Measurements from ENCODE around the gene PRKD2. TPM values are rescaled to one million over a fixed set of nuclear protein-coding genes. Genes with fewer than 3 reads are reported as not detected.
A peak's percentile ranks its signal among the peaks of the same experiment; 100 is the strongest.

The PRKD2 gene
- total RNA-seq, 1 donor: 9.0 TPM

DNA sequence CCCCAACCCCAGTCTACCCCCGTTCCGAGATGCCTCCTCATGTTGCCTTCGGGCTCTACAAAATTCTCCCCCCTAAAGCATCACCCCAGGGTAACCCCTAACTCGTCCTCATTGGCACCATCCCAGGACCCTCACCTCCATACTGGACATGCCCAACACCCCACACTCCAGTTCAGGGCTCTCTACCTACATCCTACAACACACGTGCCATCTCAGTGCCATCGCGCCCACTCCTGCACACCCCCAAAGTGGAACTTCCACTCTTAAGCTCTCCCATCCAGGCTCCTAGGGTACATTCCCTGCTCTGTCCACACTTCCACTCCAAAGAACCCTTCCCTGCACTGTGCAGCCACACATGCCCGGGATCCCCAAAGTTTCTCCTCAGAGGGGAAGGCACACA is 28.1 kb upstream of the PRKD2 start:
- Histone ChIP-seq H3K36me3 (ENCODE audit: insufficient read depth, low read length) (peaks cover 19% of the 10 kb centered on the region), H2AFZ (ENCODE audit: low read length) (no peak overlapping the region), H4K20me1 (ENCODE audit: insufficient read depth, low read length) (peaks cover 45% of the 10 kb centered on the region), H3K4me3 (ENCODE audit: insufficient read depth, low read length) (peak overlapping the region; percentile 92), H3K4me2 (ENCODE audit: insufficient read depth, low read length) (peak overlapping the region; percentile 87), H3K27ac (ENCODE audit: low read depth, low read length) (peak overlapping the region; percentile 47), H3K9me3 (ENCODE audit: low read depth, low read length) (no peaks in the 10 kb centered on the region), H3K4me1 (ENCODE audit: insufficient read depth, low read length) (peaks cover 15% of the 10 kb centered on the region), H3K79me2 (ENCODE audit: insufficient read depth, low read length) (peaks cover 68% of the 10 kb centered on the region), H3K27me3 (ENCODE audit: insufficient read depth, low read length) (no peaks in the 10 kb centered on the region)
- TF ChIP-seq, protein P1, sequence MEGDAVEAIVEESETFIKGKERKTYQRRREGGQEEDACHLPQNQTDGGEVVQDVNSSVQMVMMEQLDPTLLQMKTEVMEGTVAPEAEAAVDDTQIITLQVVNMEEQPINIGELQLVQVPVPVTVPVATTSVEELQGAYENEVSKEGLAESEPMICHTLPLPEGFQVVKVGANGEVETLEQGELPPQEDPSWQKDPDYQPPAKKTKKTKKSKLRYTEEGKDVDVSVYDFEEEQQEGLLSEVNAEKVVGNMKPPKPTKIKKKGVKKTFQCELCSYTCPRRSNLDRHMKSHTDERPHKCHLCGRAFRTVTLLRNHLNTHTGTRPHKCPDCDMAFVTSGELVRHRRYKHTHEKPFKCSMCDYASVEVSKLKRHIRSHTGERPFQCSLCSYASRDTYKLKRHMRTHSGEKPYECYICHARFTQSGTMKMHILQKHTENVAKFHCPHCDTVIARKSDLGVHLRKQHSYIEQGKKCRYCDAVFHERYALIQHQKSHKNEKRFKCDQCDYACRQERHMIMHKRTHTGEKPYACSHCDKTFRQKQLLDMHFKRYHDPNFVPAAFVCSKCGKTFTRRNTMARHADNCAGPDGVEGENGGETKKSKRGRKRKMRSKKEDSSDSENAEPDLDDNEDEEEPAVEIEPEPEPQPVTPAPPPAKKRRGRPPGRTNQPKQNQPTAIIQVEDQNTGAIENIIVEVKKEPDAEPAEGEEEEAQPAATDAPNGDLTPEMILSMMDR (IDR thresholded peaks at IDR 0.05; ENCODE audit: extremely low read depth, low read depth, low read length): no peak
- DNase-seq (ENCODE audit: insufficient read length, low spot score, missing footprints): peak; percentile 95

DNA sequence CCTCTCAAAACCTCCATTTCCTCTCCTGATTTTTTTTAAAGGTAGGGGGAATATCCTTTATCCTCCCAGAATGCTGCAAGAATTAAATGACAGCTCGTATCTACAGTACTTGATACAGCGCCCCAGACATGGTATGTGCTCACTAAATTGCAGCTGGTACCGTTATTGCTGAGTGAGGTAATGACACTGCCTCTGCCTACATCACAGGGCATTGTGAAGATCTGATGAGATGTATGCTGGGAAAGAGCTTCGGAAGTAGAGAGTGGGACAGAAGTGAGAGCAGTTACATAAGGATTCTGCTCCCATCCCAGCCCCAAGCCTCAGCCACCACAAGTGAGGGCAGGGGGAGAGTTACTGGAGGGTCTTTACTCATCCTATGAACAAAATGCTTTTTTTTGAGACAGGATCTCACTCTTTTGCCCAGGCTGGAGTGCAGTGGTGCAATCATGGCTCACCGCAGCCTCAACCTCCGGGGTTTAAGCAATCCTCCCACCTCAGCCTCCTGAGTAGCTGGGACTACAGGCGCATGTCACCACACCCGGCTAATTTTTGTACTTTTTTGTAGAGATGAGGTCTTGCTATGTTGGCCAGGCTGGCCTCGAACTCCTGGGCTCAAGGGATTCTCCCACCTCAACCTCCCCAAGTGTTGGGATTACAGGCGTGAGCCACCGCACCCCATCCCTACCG is 27.2 kb upstream of the PRKD2 start:
- Histone ChIP-seq H3K9me3 (ENCODE audit: low read depth, low read length) (no peaks in the 10 kb centered on the region), H3K27ac (ENCODE audit: low read depth, low read length) (no peak overlapping the region), H3K27me3 (ENCODE audit: insufficient read depth, low read length) (no peaks in the 10 kb centered on the region), H4K20me1 (ENCODE audit: insufficient read depth, low read length) (peaks cover 53% of the 10 kb centered on the region), H2AFZ (ENCODE audit: low read length) (no peak overlapping the region), H3K36me3 (ENCODE audit: insufficient read depth, low read length) (peaks cover 19% of the 10 kb centered on the region), H3K79me2 (ENCODE audit: insufficient read depth, low read length) (peaks cover 77% of the 10 kb centered on the region), H3K4me3 (ENCODE audit: insufficient read depth, low read length) (no peak overlapping the region), H3K4me1 (ENCODE audit: insufficient read depth, low read length) (peaks cover 15% of the 10 kb centered on the region), H3K4me2 (ENCODE audit: insufficient read depth, low read length) (peak overlapping the region; percentile 87)
- TF ChIP-seq, protein P1 (IDR thresholded peaks at IDR 0.05; ENCODE audit: extremely low read depth, low read depth, low read length): no peak
- peak; percentile 83 for DNase-seq (ENCODE audit: insufficient read length, low spot score, missing footprints)

DNA sequence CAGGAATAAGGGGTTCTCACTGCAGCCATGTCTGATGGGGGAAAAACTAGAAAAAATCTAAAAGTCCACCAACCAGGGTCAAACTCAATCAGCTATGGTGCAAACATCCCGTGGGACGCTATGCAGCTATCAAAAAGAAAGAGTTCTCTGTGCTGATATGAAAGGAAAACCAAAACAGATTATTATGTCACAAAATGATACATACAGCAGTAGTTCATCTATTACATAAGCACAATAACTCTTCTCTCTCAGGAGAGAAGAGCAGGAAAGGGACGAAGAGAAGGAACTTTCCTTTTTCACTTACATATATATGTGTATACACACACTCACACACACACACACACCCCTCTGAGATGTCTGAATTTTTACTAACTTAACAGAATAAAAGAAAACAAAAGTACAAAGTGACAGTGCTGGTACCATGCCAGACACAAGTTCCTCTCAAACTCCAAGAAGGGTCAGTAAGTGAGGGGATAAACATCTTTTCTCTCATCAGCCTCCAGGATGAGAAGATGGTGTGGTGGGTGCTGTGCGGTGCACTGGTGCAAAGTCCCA is 26.1 kb upstream of the PRKD2 start:
- H3K27me3 ChIP-seq (ENCODE audit: insufficient read depth, low read length): no peaks in the 10 kb centered on the region
- H3K4me2 ChIP-seq (ENCODE audit: insufficient read depth, low read length): no peak overlapping the region
- peaks cover 64% of the 10 kb centered on the region for H4K20me1 ChIP-seq (ENCODE audit: insufficient read depth, low read length)
- peak; percentile 61 for DNase-seq (ENCODE audit: insufficient read length, low spot score, missing footprints)
- H3K4me1 ChIP-seq (ENCODE audit: insufficient read depth, low read length): peaks cover 15% of the 10 kb centered on the region
- peaks cover 20% of the 10 kb centered on the region for H3K36me3 ChIP-seq (ENCODE audit: insufficient read depth, low read length)
- no peak overlapping the region for H3K4me3 ChIP-seq (ENCODE audit: insufficient read depth, low read length)
- H3K9me3 ChIP-seq (ENCODE audit: low read depth, low read length): no peaks in the 10 kb centered on the region
- peaks cover 88% of the 10 kb centered on the region for H3K79me2 ChIP-seq (ENCODE audit: insufficient read depth, low read length)
- TF ChIP-seq, protein P1 (IDR thresholded peaks at IDR 0.05; ENCODE audit: extremely low read depth, low read depth, low read length): no peak
- peak overlapping the region; percentile 17 for H3K27ac ChIP-seq (ENCODE audit: low read depth, low read length)
- H2AFZ ChIP-seq (ENCODE audit: low read length): no peak overlapping the region

DNA sequence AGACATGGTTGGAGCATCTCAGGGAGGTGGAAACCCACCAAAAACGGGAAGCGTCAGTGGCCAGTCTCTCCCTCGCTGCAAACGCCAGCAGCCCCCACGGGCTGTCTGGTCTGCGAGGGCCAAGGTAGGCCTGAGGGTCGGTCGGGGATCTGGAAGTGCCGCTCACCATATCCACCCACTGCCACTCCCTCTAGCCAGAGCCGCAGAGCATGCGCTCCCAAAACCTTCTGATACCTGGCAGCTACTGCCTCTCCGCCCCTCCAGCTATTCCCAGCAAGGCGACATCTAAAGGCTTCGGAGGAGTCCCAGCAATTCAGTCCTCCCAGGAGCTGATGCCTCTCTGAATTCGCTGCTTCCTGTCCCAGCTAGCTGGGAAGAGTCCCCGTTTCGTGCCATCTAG is 24.5 kb upstream of the PRKD2 start:
- TF ChIP-seq, protein P1 (IDR thresholded peaks at IDR 0.05; ENCODE audit: extremely low read depth, low read depth, low read length): no peak
- DNase-seq (ENCODE audit: insufficient read length, low spot score, missing footprints): peak; percentile 13
- Histone ChIP-seq H3K36me3 (ENCODE audit: insufficient read depth, low read length) (peaks cover 35% of the 10 kb centered on the region), H3K79me2 (ENCODE audit: insufficient read depth, low read length) (peaks cover 97% of the 10 kb centered on the region), H3K4me2 (ENCODE audit: insufficient read depth, low read length) (no peak overlapping the region), H3K27me3 (ENCODE audit: insufficient read depth, low read length) (no peaks in the 10 kb centered on the region), H3K27ac (ENCODE audit: low read depth, low read length) (no peak overlapping the region), H3K4me3 (ENCODE audit: insufficient read depth, low read length) (no peak overlapping the region), H3K4me1 (ENCODE audit: insufficient read depth, low read length) (peaks cover 10% of the 10 kb centered on the region), H2AFZ (ENCODE audit: low read length) (no peak overlapping the region), H4K20me1 (ENCODE audit: insufficient read depth, low read length) (peaks cover 66% of the 10 kb centered on the region), H3K9me3 (ENCODE audit: low read depth, low read length) (no peaks in the 10 kb centered on the region)
